Measurements from ENCODE around the gene IDH3G. TPM values are rescaled to one million over a fixed set of nuclear protein-coding genes. Genes with fewer than 3 reads are reported as not detected.

Gene IDH3G
- total and polyA plus RNA-seq, 2 donors (not counting 3 experiments of a cell fraction or from before 2014, with no cell fraction given) = 57.7 to 116 TPM

GRCh38 chrX:153764786-153765137, 29.4 kb downstream of the IDH3G start:
- dilution Hi-C loops (cut with MboI; ENCODE audit: extremely low pct_ligation_motif_present, low sequenced_read_pairs) = no loop called here
- no TSS peak for BruUV-seq (replicated peaks)
- ChIA-PET CTCF (interaction anchor here (0.7 to 4.6 kb wide), 3 partner anchors 13 to 184 kb away, joined by 3 to 68 read pairs (median 20); no protein-coding TSS in a partner anchor), POLR2A (no interaction called here)
- Histone ChIP-seq H2AFZ (ENCODE audit: low read depth, low read length) (no peak overlapping the region), H3K4me2 (ENCODE audit: insufficient read depth, low read length) (peak overlapping the region; percentile 47), H3K9me1 (replicated peaks; ENCODE audit: control insufficient read depth, extremely low read depth, insufficient read depth, low read length) (no peaks in the 10 kb centered on the region), H3K4me1 (ENCODE audit: control insufficient read depth, extremely low read depth, insufficient read depth, low read length) (peaks cover 20% of the 10 kb centered on the region), H4K20me1 (replicated peaks; ENCODE audit: control insufficient read depth, extremely low read depth, insufficient read depth, low read length) (no peaks in the 10 kb centered on the region), H3K9me3 (replicated peaks; ENCODE audit: control insufficient read depth, insufficient read depth, low read length) (no peaks in the 10 kb centered on the region), H3K27ac (ENCODE audit: insufficient read depth, low read depth, low read length) (peak overlapping the region; percentile 75), H3K27me3 (ENCODE audit: control insufficient read depth in 2 of 2, insufficient read depth in 2 of 2, low read length in 2 of 2) (no peaks in the 10 kb centered on the region), H3K36me3 (ENCODE audit: control insufficient read depth in 2 of 2, extremely low read depth in 1 of 2, insufficient read depth in 2 of 2, low read length in 2 of 2) (no peaks in the 10 kb centered on the region), H3K79me2 (ENCODE audit: control insufficient read depth, insufficient read depth, low read length) (no peaks in the 10 kb centered on the region), H3K4me3 (replicated peaks in 1 of 3; ENCODE audit: insufficient read depth in 1 of 3, low read depth in 1 of 3, low read length in 3 of 3) (peak overlapping the region in 1 of 3 experiments; percentile 28), H3K9ac (replicated peaks; ENCODE audit: extremely low read depth, insufficient read depth, low read length) (no peak overlapping the region)
- DNase-seq (ENCODE audit: low read depth, low spot score) (no peak), FAIRE-seq (no peak)
- intact Hi-C loops (cut with micrococcal nuclease) = loop anchor here (1.0 to 10.0 kb wide), 6 partner anchors 30 to 280 kb away; partner anchors contain the start of genes IDH3G and SSR4
- TF ChIP-seq FOS (IDR thresholded peaks at IDR 0.05; ENCODE audit: borderline replicate concordance, insufficient read depth, low read length) (no peak), MYC (IDR thresholded peaks at IDR 0.05; ENCODE audit: low read depth, low read length) (no peak), POLR2A (IDR thresholded peaks at IDR 0.05; ENCODE audit: low read depth, low read length) (no peak), JUN (IDR thresholded peaks at IDR 0.05; ENCODE audit: borderline replicate concordance, insufficient read depth, insufficient read length, low read depth) (no peak), CTCF (IDR thresholded peaks at IDR 0.05; ENCODE audit: extremely low read depth in 1 of 2, insufficient read depth in 1 of 2, low read depth in 1 of 2, low read length in 2 of 2) (no peak), EZH2 (IDR thresholded peaks at IDR 0.05; ENCODE audit: borderline replicate concordance, low read depth, low read length, severe bottlenecking) (no peak), GATA2 (IDR thresholded peaks at IDR 0.05; ENCODE audit: insufficient read depth, insufficient read length, low read depth, low read length) (no peak), MAX (IDR thresholded peaks at IDR 0.05; ENCODE audit: insufficient read depth, insufficient read length) (no peak), POLR2AphosphoS5 (IDR thresholded peaks at IDR 0.05; ENCODE audit: insufficient read depth, low read depth, low read length) (no peak)

All from endothelial cell of umbilical vein (primary cell).